IPS-NIHi7 (cell line): Measurements from ENCODE around the gene COX8C.
"Not testable (repeated sequence)": the region's sequence is repeated elsewhere in the genome, so short reads cannot be mapped to it uniquely, and the experiment has no call there.

Experiments used
- DNase-seq: peaks from one replicate; pipeline ENCODE4 v3.0.0; 2012; ENCODE audit warnings: mixed read lengths; ENCODE audit errors: extremely low spot score

The COX8C gene

DNA sequence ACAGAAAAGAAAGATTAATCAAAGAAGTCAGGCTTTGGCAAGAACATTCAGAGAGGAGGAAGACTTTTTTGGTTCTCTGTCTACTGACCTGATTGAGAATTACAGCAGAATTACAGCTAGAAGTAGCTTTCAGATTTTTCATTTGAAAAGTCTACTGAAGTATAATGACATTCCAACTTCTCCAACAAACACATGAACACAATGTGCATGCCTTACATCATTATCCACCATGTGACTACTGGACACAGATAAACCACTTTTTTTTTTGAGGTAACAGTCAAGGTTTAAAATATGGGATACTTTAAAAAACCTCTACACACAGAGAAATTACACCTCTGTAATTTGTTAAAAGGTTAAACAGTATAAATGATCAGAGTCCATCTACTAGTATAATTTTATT is 26.5 kb upstream of the COX8C start:
- no peak for DNase-seq

DNA sequence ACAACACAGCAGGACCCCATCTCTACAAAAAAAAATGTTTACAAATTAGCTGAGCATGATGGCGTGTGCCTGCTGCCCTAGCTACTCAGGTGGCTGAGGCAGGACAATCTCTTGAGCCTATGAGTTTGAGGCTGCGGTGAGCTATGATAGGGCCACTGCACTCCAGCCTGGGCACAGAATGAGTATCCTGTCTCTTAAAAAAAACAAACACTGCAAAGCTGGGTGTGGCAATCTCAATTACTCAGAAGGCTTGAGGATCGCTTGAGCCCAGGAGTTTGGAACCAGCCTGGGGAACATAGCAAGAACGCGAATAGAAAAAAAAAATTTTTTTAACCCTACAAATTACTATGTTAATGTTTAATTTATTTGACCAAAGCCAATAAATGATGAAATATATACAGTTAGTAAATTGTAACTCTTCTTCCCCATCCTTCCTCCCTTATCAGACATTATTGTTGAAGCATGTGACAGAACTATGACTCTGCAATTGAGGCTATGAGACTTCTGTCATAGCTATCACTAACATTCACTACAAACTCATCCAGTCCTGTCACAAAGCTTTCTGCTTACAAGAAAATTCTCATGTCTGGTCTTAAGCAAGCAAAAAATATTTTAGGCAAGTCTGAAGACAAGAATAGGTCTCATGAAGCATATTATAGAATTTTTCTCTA is 23.9 kb upstream of the COX8C start:
- no peak for DNase-seq

DNA sequence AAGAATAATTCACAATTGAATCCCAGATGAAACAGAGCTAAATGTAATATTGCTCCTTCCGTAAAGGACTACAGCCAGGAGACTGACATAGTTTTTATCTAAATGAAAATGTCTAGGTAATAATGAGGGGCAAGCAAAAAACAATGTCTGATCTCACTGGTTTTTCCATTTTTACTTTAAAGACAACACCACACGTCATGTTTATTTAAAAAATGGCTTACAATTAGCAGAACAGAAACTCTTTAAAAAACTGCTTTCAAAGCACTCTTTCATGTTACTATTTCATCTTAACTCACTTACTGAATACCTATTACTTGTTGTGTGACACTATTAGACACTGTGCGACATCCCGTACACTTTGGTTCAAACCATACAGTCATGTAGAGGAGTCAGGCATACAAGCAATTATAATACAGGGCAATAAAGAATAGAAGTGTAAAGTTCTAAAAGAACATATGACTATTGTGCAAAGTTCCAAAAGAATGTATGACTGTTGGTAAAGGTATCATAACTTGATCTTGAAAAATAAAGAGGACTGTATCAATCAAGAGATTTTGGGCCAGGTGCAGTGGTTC is 23.3 kb upstream of the COX8C start:
- DNase-seq, result no peak

DNA sequence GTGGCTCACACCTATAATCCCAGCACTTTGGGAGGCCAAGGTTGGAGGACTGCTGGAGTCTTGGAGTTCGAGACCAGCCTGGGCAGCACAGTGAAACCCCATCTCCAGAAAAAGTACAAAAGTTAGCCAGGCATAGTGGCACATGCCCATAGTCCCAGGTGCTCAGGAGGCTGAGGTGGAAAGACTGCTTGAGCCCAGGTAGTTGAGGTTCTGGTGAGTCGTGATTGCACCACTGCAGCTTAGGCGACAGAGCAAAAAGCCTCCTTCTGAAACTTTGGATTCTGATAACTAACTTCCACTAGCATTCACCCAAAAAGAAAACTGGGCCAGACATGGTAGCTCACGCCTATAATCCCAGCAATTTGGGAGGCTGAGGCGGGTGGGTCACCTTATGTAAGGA is 20.8 kb upstream of the COX8C start:
- DNase-seq, result no peak

DNA sequence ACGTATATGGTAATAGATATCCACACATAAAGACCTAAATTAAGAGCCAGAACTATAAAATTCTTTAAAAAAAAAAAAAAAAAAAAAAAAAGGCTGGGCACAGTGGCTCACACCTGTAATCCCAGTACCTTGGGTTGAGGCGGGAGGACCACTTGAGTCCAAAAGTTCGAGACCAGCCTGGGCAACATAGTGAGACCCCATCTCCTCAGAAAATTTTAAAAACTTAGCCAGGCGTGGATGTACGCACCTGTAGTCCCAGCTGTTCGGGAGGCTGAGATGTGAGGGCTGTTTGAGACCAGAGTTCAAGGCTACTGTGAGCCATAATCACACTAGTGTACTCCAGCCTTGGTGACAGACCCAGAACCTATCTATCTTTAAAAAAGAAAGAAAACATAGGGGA is 18.4 kb upstream of the COX8C start:
- DNase-seq, result no peak

DNA sequence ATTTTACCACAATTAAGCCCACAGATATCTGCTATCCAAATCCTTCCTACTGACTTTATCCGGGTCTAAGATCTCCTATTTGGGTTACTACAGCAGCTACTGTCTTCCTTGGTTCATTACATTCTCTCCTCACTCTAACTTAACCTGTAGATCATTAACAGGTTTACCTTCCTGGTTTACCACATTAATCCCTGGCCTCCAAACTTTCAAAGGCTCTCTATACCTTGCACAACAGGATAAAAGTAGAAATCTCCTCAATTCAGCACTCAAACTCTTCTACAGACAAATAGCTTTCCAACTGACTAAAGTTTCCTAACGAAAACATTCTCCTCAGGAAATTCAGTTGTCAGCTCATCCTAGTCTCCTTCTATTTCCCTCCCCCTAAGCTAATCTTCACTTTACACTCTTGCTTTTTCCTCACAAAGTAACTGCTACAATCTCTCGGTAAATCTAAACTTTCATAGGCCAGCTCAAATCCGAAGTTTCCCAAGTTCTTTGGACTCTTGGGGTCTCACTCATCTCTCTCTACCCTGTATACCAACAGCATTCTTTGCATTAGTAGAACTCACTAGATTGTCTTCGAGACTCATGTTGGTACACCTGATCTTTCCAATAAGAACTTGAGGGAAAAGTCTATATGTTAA is 16.9 kb upstream of the COX8C start:
- no peak for DNase-seq

DNA sequence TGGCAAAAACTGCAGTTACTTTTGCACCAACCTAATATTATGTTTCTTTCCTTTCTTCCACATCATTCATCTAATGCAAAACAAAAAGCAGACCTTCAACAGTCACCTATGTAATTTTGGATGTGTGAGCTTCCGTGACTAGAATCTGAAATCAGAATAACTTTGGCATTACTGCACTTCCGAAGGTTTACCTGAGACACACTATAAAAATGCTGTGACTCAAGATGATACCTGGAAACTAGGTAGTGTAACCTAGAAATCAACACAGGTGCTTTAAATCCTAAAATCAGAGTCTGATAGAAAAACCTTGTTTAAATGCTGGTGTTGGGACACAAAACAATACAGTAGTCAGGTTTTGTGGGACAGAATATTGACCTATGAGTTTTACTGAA is 16.4 kb upstream of the COX8C start:
- DNase-seq, result no peak

DNA sequence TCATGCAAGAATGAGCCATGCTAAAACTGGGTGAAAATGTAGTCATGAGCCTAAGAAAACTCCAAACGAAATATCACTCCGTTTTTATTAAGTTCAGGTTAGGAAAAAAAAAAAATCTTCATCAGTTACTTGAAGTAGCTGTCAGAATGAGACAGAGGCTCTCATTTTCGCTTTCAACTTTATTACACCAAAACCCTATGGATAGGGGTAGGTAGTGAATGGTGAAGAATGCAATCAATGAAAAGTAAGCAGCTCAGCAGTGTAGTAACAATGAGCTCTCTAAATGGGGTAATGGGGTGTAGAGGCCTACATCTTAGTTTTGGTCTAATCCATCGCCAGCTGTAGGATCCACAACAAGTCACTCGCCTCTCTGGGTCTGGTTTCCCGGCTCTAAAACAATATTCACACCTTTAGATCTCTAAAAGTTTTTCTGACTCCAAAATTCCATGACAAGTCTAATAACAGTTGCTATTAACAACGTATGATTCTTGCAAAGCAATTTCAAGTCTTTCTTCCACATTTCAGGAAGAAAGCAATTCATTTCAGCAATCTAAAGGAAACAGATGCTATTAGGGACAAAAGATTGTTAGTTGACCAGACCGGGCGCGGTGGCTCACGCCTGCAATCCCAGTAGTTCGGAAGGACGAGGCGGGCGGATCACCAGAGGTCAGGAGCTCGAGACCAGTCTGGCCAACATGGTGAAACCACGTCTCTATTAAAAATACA is 15.8 kb upstream of the COX8C start:
- DNase-seq, result no peak

DNA sequence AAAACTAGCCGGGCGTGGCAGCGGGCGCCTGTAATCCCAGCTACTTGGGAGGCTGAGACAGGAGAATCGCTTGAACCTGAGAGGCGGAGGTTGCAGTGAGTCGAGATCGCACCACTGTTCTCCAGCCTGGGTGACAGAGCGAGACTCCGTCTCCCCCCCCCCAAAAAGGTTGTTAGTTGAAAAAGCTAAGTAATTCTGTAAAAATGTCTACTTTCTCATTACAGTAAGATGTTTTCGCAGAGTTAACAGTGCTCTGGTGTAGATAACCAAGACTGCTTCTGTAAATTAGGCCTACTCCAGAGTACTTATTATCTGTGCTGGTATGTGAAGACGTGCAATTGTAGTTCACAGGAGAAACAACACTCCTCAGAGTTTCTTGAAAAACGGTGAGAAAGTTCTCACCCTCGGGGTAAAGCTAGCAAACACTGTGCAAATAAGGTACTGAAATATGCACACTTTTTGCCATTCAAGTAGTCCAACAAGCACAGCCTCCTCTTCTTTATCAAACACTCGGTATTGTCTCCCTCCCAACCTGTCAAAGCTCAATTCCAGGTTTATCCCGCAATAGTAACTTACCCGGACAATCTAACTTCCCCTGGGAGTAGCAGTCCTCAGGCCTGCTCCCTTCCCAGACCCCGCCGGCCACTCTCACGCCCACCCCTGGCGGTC is 15.1 kb upstream of the COX8C start:
- DNase-seq, result no peak

DNA sequence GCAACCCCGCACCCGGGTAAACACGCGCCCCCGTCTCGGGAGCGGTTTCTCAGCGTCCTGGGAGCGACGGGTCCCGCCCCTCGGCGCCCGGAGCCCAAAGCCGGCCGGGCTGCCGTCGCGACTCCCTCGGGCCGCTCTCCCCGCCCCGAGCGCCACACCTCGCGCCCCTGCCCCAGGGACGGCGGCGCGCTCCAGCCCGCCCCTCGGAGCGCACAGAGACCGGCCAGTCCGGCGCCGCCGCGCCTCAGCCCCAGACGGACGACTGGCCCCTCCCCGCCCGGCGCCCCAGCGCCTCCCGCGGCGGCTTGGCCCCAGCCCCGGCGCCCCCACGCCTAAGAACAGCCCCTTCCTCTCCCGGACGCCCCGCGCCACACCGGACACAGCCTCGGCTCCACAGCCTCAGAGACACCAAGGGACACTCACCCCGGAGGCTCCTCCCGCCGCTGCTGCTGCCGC is 14.6 kb upstream of the COX8C start:
- peak; percentile 73 for DNase-seq

DNA sequence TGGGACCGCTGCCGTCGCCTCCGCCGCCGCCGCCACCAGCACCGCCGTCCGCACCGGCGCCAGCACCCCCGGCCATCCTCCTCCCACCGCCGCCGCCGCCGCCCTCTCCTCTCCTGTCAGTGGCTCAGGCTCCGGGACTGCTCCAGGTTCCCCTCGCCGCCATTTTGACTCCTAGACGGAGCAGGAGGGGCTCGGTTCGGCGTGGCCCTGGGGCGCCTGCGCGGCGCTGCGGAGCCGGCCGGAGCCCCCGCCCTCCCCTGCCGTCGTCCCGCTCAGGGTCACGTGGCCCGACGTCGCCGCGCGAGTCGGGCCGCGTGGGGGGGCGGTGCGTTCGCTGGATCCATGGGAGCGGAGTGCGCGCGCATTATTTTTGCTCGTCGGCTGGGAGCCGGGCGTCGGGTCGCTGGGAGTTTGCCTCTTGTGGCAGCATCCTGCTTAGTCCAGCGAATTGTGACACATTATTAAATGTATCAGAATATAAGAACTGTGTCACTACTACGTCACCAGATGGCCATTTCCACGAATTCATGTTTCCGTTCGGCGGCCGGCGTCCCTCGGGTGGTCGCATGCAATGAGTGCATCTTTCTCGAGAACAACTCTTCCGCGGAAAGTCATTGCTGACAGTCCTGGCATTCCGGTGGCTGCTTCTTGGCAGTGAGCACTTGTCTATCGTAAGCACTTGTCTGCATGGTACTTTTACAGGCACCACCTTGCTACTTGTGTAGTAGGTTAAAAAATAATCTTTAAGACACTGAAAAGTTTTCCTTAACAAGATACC is 13.9 kb upstream of the COX8C start, which contains the start of gene BTBD7:
Gene BTBD7, minus strand, starts transcription at position 184 of the 778 bp plus-strand sequence. CDS start 36,985 bp downstream, outside the sequence.
- DNase-seq, result peak; percentile 97

DNA sequence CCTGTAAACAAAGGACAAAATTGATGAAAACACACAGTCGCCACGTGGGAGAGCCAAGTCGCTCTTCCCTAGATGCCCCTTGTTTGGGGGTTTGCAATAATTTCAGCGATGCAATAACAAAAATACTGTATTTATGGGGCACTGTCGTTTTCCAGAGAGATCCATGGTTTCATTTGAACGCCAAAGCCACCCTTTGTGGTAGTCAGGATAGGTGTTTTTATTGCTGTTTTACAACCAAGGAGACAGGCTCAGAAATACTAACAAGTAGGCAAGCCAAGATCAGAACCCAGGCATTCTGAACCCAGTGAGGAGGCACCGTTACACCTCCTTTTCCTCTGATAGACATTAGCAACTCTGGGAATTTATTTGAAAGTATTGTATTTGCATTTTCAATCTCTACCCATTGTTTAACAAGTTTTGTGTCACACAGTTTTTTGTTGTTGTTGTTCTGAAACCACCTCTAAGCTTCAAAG is 13.3 kb upstream of the COX8C start:
- DNase-seq, result no peak

DNA sequence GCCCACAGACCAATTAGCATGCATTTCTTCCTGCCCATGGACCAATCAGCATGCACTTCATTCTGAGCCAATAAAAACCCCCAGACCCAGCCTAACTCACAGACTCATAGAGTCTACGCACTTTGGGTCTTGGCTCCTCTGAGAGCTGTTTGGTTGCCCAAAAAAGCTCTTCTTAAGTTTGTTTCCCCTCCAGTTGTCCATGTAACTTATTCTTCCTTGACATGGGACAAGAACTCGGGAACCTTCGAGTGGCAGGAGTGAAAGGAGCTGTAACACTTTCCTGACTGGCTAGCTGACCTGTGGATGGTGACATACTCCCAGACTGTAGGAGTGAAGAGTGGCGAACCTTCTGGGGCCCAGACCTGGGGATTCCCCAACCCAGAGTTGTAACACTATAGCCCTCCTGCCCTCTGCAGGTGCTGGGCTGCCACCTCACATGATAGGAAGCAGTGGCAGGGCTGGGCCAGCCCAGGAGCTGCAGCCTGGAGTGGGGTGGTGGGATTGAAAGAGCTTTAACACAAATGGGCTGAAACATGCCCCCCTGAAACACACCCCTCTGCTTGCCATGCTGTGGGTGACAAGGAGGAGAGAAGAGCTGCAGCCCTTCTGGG is 9.7 kb upstream of the COX8C start:
- no peak for DNase-seq

DNA sequence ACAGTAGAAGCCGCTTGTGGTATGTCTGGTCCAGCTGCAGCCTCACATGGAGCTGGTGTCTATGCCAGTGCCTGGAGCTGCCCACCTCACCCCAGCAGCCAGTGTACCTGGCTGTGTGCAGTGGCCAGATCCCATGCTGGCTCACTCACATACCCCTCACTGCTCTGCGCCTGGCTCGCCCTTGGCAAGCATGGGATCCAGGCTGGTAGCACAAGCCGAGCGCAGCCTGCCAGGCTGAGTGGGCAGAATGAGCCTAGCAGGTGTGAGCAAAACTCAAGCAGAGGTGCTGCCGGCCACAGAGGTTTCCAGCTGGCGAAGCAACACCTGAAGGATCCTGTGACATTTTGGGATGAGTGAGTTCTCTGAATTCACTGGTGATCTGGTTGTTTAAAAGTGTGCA is 9.1 kb upstream of the COX8C start:
- DNase-seq, result no peak

DNA sequence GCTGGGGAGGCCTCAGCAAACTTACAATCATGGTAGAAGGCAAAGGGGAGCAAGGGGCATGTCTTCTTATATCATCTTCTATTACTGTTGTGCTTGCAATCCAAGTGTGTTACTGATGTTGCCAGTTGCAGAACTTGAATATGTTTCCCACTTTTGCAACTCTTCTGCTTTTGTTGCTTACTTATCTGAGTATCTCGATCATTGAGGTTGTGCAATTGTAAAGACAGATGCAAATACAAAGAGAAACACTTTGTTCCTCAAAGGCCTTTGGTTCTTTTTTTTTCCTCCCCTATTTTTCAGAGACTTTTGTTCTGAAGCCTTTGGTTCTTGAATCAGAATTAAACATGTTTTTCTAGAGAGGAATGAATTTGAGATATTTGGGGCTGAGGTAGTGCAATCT is 3.7 kb upstream of the COX8C start:
- DNase-seq, result no peak

DNA sequence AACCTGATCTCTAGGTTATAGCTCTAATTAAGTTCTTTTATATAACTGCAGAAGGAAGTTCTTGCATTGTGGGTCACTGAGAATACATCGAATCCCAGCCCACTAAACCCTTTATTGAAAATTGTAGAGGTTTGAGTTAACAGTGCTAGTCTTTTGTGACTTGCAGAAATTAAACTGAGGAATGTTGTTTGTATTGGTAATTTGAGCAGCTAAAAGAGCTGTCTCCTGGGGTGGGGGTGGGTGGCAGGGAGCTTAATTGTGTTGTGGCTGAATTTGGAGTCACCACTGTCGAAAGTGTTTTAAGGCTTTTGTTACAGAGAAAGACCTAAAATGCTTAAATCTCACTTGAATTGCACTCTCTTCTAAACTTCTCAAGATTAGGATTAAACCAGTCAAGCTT is 3.2 kb upstream of the COX8C start:
- peak; percentile 38 for DNase-seq

DNA sequence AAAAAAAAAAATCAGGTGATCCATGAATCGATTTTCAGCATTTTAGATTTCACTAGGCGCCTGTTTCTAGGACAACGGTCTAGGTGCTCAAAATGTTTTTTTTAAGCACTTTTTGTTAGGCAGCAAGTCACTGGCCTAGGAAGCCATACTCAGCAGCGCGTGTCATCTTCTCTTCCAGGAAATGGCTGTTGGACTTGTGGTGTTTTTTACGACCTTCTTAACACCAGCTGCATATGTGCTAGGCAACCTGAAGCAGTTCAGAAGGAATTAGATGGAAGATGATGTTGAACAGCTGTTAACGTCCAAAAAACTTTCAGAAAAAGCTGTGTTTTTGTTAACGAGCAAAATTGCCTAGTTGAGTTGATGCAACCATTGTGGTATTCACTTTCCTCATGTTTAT is 868 bp downstream of the COX8C start:
- no peak for DNase-seq

DNA sequence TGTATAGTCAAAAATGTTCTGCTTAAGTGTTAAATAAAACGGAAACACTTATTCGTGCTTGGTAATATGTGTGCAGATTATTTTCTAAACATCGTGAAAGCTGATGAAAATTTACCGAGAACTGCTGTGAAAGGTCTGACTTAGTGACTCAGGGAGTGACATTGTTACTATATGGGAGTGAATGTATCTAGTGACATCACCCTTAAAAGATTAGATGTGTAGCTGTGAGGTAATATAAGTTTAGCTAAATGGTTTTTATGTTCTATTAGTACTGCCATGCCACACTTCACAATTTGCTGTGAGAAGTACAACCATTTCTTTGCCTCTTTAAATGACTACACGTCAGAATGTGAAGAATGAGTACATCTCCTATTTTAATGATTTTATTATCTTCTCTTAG is 1.3 kb downstream of the COX8C start:
- DNase-seq, result no peak

DNA sequence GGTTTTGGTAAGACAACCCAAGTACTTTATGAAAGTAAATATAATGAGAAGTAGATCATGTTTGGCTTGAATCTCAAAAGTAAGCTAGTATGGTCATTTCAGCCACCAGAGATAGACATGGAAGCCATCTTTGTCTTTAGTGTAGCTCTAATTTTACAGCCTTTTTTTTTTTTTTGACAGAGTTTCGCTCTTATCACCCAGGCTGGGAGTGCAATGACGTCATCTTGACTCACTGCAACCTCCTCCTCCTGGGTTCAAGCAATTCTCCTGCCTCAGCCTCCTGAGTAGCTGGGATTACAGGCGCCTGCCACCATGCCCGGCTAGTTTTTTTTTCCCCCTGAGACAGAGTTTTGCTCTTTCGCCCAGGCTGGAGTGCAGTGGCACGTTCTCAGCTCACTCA is 7.9 kb downstream of the COX8C start:
- not testable (repeated sequence) for DNase-seq

DNA sequence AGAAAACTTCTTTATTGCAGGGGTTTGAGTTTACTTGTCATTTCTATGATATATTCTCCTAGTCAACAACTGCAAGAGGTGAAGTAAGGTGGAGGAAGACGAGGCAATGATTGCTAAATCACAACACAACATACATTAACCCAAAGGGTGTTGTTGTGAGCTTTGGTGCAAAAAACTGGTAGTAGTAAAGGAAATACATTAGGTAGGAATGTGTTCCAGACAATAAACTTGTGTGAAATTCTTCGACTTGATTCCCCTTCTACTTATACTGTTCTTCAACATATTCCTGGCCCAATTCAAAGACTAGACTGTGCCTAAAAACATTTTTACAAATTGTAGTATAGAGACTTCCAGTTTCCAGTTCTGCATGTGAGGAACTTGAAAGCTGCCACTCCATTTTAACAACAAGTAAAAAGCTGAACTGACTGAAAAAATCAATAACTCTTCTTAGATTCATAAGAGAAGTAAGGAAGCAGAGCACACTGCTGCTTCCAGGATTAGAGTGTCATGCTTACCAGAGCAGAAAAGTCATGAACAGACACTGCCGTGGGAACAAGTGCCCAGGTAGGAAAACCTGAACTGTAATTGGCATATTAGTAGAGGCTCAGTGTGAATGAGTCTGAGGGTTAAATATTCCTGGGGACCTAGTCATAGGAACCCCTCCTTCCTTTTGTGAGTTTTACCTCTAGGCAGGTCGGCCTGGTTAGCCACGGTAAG is 22.2 kb downstream of the COX8C start:
- DNase-seq, result no peak
